HUES48 (cell line): ENCODE data around the gene NBL1.
"Not testable (repeated sequence)": the region's sequence is repeated elsewhere in the genome, so short reads cannot be mapped to it uniquely, and the experiment has no call there.

ENCODE experiments used
- H3K27ac ChIP-seq: one replicate; pipeline ENCODE4 v1.7.0; 2013; ENCODE audit warnings: low read depth, low read length, inconsistent platforms
- H3K27me3 ChIP-seq: 2 replicates; pipeline ENCODE4 v1.6.1; 2013; ENCODE audit warnings: mild to moderate bottlenecking, low read length; ENCODE audit not compliant: control insufficient read depth, insufficient read depth
- H3K36me3 ChIP-seq: 2 replicates; pipeline ENCODE4 v1.6.1; 2013; ENCODE audit warnings: low read length; ENCODE audit not compliant: control insufficient read depth, insufficient read depth
- H3K4me1 ChIP-seq: 2 replicates; pipeline ENCODE4 v1.6.1; 2013; ENCODE audit warnings: mild to moderate bottlenecking, low read length; ENCODE audit not compliant: control insufficient read depth, insufficient read depth
- H3K4me3 ChIP-seq: 2 replicates; pipeline ENCODE4 v1.5.1; 2013; ENCODE audit warnings: mild to moderate bottlenecking, low read depth, low read length
- H3K9ac ChIP-seq: 2 replicates; pipeline ENCODE4 v1.6.1; 2013; ENCODE audit warnings: mild to moderate bottlenecking, low read depth, low read length, moderate library complexity
- H3K9me3 ChIP-seq: 2 replicates; pipeline ENCODE4 v1.6.1; 2013; ENCODE audit warnings: low read length; ENCODE audit not compliant: control insufficient read depth, insufficient read depth

The NBL1 gene

DNA sequence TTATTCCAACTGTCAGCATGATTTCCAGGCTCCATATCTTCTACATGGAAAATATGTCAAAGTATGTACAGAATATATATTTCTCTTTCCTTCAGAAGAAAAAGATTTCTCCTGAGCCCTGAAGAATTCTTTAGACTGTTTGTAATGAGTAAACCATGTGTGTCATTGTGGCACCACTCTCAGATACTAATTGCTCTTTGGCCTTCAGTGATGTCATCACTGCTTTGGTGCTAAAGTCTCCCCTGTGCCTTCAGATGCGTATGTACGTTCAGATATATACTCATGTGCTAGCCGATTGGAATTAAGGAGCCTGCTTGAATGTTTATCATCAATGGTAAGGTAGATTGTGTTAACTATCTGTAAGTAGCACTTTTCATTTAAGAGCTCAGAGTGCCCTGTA, 20.6 kb upstream of the NBL1 start:
- Histone ChIP-seq H3K36me3 (peaks cover 42% of the 10 kb centered on the region), H3K27ac (no peak overlapping the region), H3K4me1 (peaks cover 18% of the 10 kb centered on the region), H3K27me3 (no peaks in the 10 kb centered on the region), H3K4me3 (no peak overlapping the region), H3K9ac (no peak overlapping the region), H3K9me3 (no peaks in the 10 kb centered on the region)

- Histone ChIP-seq H3K27me3 (no peaks in the 10 kb centered on the region), H3K27ac (no peak overlapping the region), H3K36me3 (peaks cover 42% of the 10 kb centered on the region), H3K4me1 (peaks cover 16% of the 10 kb centered on the region), H3K9ac (no peak overlapping the region), H3K9me3 (no peaks in the 10 kb centered on the region), H3K4me3 (no peak overlapping the region)
Observed at GRCh38 chr1:19625291-19625937, 18.7 kb upstream of the NBL1 start.

GRCh38 chr1:19628879-19629278, 15.2 kb upstream of the NBL1 start:
- H3K27me3 ChIP-seq: no peaks in the 10 kb centered on the region
- H3K9me3 ChIP-seq: no peaks in the 10 kb centered on the region
- peaks cover 14% of the 10 kb centered on the region; the same call in 1 of the 2 replicates for H3K4me1 ChIP-seq
- peak overlapping the region; percentile 34 for H3K27ac ChIP-seq
- H3K4me3 ChIP-seq: no peak overlapping the region
- no peak overlapping the region for H3K9ac ChIP-seq
- H3K36me3 ChIP-seq: peaks cover 35% of the 10 kb centered on the region

DNA sequence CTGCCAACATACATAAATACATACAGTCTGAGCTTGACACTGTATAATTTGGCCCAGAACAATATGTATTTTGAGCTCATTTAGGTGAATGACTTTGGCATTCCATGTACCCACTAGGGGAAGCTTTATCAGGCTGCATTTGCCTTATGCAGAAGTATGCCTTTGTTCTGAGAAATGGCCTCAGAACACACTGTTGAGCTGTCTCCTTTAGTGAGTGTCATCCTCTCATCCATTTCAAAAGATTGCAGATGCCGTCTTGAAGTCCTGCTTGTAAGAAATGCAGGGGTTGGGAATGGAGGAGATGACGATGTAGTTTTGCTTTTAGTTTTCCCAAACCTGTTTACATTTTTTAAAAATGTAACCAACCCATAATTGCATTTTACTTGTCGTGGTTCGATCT, 14.8 kb upstream of the NBL1 start:
- Histone ChIP-seq H3K9ac (no peak overlapping the region), H3K9me3 (no peaks in the 10 kb centered on the region), H3K4me3 (no peak overlapping the region), H3K4me1 (peaks cover 14% of the 10 kb centered on the region; the same call in 1 of the 2 replicates), H3K36me3 (peaks cover 35% of the 10 kb centered on the region), H3K27ac (peak overlapping the region; percentile 34), H3K27me3 (no peaks in the 10 kb centered on the region)

- not testable (repeated sequence) for H3K27ac ChIP-seq, H3K4me3 ChIP-seq, H3K9ac ChIP-seq, H3K9me3 ChIP-seq, H3K27me3 ChIP-seq
- H3K36me3 ChIP-seq: peaks cover 27% of the 10 kb centered on the region
- H3K4me1 ChIP-seq: peaks cover 14% of the 10 kb centered on the region; the same call in 1 of the 2 replicates
Observed at GRCh38 chr1:19630192-19630591, 13.9 kb upstream of the NBL1 start.

DNA sequence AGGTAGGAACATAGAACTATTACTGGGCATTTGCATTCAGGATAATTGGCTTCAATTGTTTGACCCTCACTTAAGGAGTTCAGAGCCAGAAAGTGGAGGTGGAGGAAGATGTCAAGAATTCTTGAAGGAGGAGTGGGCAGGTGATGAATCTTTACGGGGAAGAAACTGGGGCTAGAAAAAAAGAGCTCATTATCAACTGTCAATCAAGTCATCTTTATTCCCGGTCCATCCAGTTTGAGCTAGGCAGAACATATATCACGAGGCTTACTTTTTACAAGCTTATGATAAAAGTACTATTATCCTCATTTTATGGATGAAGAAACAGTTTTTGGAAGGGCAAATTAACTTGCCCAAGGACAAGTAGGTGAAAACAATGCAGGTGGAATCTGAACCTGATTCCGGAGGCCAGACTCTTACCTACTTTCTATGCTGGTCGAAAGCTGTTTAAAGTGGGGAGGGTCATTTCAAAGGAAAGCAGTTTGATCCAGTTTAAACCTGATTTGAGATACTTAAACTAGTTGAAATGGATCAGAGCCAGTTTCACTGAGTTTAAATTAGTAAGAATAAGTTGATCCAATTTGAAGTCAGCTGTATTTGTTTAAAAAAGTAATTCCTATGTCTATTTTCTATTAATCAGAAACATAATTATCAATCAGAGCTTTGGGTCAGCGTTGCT, 13.3 kb upstream of the NBL1 start:
- H3K27me3 ChIP-seq: no peaks in the 10 kb centered on the region
- peaks cover 14% of the 10 kb centered on the region; the same call in 1 of the 2 replicates for H3K4me1 ChIP-seq
- H3K9me3 ChIP-seq: no peaks in the 10 kb centered on the region
- H3K27ac ChIP-seq: no peak overlapping the region
- peaks cover 20% of the 10 kb centered on the region for H3K36me3 ChIP-seq
- no peak overlapping the region for H3K9ac ChIP-seq
- no peak overlapping the region for H3K4me3 ChIP-seq

GRCh38 chr1:19632211-19632610, 11.9 kb upstream of the NBL1 start:
- Histone ChIP-seq H3K27ac (no peak overlapping the region), H3K9me3 (no peaks in the 10 kb centered on the region), H3K4me1 (peaks cover 14% of the 10 kb centered on the region; the same call in 1 of the 2 replicates), H3K27me3 (no peaks in the 10 kb centered on the region), H3K9ac (no peak overlapping the region), H3K4me3 (no peak overlapping the region), H3K36me3 (peaks cover 7% of the 10 kb centered on the region)

DNA sequence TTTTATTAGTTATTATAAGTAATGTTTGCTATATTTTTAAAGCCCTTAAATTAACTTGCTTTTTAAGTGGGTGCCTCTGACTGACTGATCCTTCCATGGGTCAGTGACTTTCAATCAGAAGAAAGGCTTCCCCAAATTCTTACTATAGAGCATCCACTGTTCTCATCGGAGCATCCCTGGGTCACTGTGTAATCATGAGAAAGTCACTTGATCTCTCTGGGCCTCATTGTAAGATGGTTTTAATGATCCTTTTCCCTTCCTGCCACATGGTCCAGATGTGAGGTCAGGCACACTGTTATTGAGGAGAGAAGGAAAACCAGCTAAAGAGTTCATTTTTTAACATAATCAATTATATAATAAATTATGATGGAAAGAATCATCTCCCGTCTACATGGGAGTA, 11.0 kb upstream of the NBL1 start:
- Histone ChIP-seq H3K9ac (no peak overlapping the region), H3K9me3 (no peaks in the 10 kb centered on the region), H3K27me3 (no peaks in the 10 kb centered on the region), H3K36me3 (no peaks in the 10 kb centered on the region), H3K4me3 (no peak overlapping the region), H3K27ac (no peak overlapping the region), H3K4me1 (peaks cover 14% of the 10 kb centered on the region; the same call in 1 of the 2 replicates)

GRCh38 chr1:19635064-19635463, 9.0 kb upstream of the NBL1 start:
- not testable (repeated sequence) for H3K4me1 ChIP-seq, H3K4me3 ChIP-seq, H3K27ac ChIP-seq, H3K9me3 ChIP-seq, H3K9ac ChIP-seq, H3K36me3 ChIP-seq, H3K27me3 ChIP-seq

DNA sequence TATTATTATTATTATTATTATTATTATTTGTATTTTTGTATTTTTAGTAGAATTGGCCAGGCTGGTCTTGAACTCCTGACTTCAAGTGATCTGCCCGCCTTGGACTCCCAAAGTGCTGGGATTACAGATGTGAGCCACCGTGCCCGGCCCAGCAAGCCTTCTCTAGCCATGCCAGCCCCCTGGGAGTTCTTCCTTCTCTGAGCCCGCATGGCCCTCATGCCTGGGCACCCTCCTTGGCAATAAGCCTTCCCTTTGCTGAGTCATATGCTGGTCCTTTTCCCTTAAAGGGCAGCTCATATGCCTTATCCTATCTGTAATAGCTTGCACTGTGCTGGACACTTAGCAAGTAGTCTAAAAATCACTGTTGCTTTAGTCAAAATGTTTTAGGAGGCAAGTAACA, 8.5 kb upstream of the NBL1 start:
- no peak overlapping the region for H3K9ac ChIP-seq
- no peaks in the 10 kb centered on the region for H3K27me3 ChIP-seq
- H3K4me1 ChIP-seq: peaks cover 6% of the 10 kb centered on the region
- no peaks in the 10 kb centered on the region for H3K36me3 ChIP-seq
- H3K27ac ChIP-seq: no peak overlapping the region
- no peak overlapping the region for H3K4me3 ChIP-seq
- no peaks in the 10 kb centered on the region for H3K9me3 ChIP-seq

GRCh38 chr1:19636065-19636464, 8.0 kb upstream of the NBL1 start:
- Histone ChIP-seq H3K27me3 (no peaks in the 10 kb centered on the region), H3K36me3 (no peaks in the 10 kb centered on the region), H3K4me3 (no peak overlapping the region), H3K9me3 (no peaks in the 10 kb centered on the region), H3K27ac (no peak overlapping the region), H3K4me1 (peaks cover 10% of the 10 kb centered on the region), H3K9ac (no peak overlapping the region)
